Measurements from ENCODE around the gene GLCCI1.
A peak's percentile ranks its signal among the peaks of the same experiment; 100 is the strongest.

DNA sequence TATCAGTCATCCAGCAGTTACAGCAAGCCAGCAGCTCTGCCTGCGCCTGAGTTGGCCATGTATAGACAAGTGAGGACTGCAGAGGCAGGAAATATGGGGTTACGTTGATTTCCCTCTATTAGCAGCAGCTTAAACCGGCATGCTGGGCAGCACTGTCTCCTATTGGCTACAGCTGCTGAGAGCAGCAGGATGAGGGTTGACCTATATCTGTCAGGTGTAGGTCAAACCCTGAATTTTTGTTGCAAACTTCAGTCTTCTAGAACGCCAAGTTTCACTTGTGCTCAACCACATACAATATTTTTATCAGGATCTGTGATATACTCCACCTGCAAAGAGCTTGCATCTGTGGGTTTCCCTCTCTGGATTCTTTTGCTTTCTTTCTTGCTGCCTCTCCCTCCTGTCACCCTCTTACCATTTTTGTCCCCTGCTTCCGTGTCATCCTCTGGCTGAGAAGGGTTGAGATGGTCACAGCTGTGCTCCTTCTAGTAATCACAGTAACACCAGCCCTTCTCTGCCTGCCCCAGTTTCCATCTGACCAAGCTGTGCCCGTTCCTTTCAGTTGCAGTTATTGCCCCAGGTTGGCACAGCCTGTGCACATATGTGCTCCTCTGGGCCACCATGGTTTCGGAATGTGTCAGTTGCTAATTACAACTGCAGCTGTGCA is 23.8 kb upstream of the GLCCI1 start:
- TF ChIP-seq, protein P1, sequence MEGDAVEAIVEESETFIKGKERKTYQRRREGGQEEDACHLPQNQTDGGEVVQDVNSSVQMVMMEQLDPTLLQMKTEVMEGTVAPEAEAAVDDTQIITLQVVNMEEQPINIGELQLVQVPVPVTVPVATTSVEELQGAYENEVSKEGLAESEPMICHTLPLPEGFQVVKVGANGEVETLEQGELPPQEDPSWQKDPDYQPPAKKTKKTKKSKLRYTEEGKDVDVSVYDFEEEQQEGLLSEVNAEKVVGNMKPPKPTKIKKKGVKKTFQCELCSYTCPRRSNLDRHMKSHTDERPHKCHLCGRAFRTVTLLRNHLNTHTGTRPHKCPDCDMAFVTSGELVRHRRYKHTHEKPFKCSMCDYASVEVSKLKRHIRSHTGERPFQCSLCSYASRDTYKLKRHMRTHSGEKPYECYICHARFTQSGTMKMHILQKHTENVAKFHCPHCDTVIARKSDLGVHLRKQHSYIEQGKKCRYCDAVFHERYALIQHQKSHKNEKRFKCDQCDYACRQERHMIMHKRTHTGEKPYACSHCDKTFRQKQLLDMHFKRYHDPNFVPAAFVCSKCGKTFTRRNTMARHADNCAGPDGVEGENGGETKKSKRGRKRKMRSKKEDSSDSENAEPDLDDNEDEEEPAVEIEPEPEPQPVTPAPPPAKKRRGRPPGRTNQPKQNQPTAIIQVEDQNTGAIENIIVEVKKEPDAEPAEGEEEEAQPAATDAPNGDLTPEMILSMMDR (optimal IDR thresholded peaks at IDR 0.05 in 1 of 3, IDR thresholded peaks at IDR 0.05 in 1 of 3, conservative IDR thresholded peaks at IDR 0.05 in 1 of 3; ENCODE audit: extremely low read depth in 1 of 3, insufficient read depth in 2 of 3, low read length in 3 of 3), result peak in 1 of 3 experiments; percentile 17
- no peak for TF ChIP-seq EZH2 (IDR thresholded peaks at IDR 0.05; ENCODE audit: low read length)

Measured in keratinocyte (primary cell).